K562 (cell line): ENCODE data around the gene ATP6V0A1. TPM values are rescaled to one million over a fixed set of nuclear protein-coding genes. Genes with fewer than 3 reads are reported as not detected.

ENCODE experiments used
- ATAC-seq: fragments of 200-7000 bp; cut with Tn5 transposase; 3 replicates; pipeline ENCODE4 v1.9.1; 2020; ENCODE audit warnings: moderate library complexity
- BruUV-seq: library from RNA; stranded (reverse); fragments of 400-500 nt; replicated peaks from 2 replicates; lab custom pipeline; 2021; lab: Mats Ljungman, UMichigan
- CTCF ChIA-PET: fragments of 300-600 bp; formaldehyde crosslinking; extraction: SDS; loops from one replicate; lab custom pipeline; 2021; ENCODE audit warnings: low intra/inter-chr PET ratio; lab: Yijun Ruan, JAX
- POLR2A ChIA-PET: fragments of 300-600, 350-650 bp; sonication (Branson Sonifier 250); formaldehyde crosslinking; extraction: SDS; loops from one replicate; lab custom pipeline; 2021; ENCODE audit warnings: antibody characterized with exemption, inconsistent platforms; lab: Yijun Ruan, JAX
- DNase-seq, 4 experiments: peaks; one replicate each; pipeline versions ENCODE4 v3.0.0 to v3.0.0-alpha.2; 2011 to 2018; ENCODE audit warnings: low spot score in 3 of 4, mixed read lengths in 3 of 4; ENCODE audit errors: extremely low read depth in 1 of 4
- FAIRE-seq: peaks from 2 replicates; lab custom pipeline; 2011; peaks lifted over from hg19 to GRCh38; lab: Jason Lieb, UNC
- H2AFZ ChIP-seq: 2 replicates; pipeline ENCODE4 v1.6.0; 2011; ENCODE audit warnings: low read depth, low read length, control low read depth, inconsistent platforms
- H3K27ac ChIP-seq: fragments of 200-600 bp; 3 replicates; pipeline ENCODE4 v1.8.0; 2011; ENCODE audit warnings: low read depth, mild to moderate bottlenecking, control low read depth, inconsistent platforms, low read length, moderate library complexity, mixed read lengths; ENCODE audit errors: extremely low read depth
- H3K27me3 ChIP-seq, 2 experiments: fragments of 300-600 bp in 1 of 2; 2 replicates in 1 of 2; 3 replicates in 1 of 2; pipeline versions ENCODE4 v1.6.0 to v1.8.0; 2011; ENCODE audit warnings: inconsistent platforms in 2 of 2, low read length in 2 of 2, mild to moderate bottlenecking in 1 of 2, mixed read lengths in 1 of 2, moderate library complexity in 1 of 2; ENCODE audit not compliant: control insufficient read depth in 2 of 2, insufficient read depth in 2 of 2
- H3K36me3 ChIP-seq: fragments of 300-600 bp; 3 replicates; pipeline ENCODE4 v1.8.0; 2011; ENCODE audit warnings: mild to moderate bottlenecking, low read length, inconsistent platforms; ENCODE audit not compliant: control insufficient read depth, insufficient read depth
- H3K4me1 ChIP-seq, 2 experiments: fragments of 200-600 bp in 1 of 2; replicated peaks in 1 of 2; 2 replicates in 1 of 2; 3 replicates in 1 of 2; pipeline versions ENCODE4 v1.5.1 to v1.8.0; 2011; ENCODE audit warnings: inconsistent platforms in 2 of 2, low read length in 2 of 2, mild to moderate bottlenecking in 1 of 2, mixed read lengths in 1 of 2, moderate library complexity in 1 of 2; ENCODE audit not compliant: control insufficient read depth in 2 of 2, insufficient read depth in 2 of 2
- H3K4me2 ChIP-seq: 2 replicates; pipeline ENCODE4 v1.6.1; 2011; ENCODE audit warnings: low read length, control low read depth, inconsistent platforms, mixed read lengths; ENCODE audit not compliant: insufficient read depth
- H3K4me3 ChIP-seq: fragments of 200-600 bp; sonication (generic), shearing (Covaris generic); 2 replicates; pipeline ENCODE4 v1.5.1; 2016; ENCODE audit warnings: control low read depth, inconsistent platforms
- H3K79me2 ChIP-seq: fragments of 200-600 bp; 3 replicates; pipeline ENCODE4 v1.8.0; 2011; ENCODE audit warnings: low read length, inconsistent platforms; ENCODE audit not compliant: control insufficient read depth, insufficient read depth
- H3K9ac ChIP-seq, 2 experiments: 2 replicates each; pipeline versions ENCODE4 v1.6.0 to v1.6.1; 2011; ENCODE audit warnings: low read depth in 2 of 2, low read length in 2 of 2, control low read depth in 1 of 2, inconsistent platforms in 1 of 2, mild to moderate bottlenecking in 1 of 2, mixed read lengths in 1 of 2; ENCODE audit not compliant: insufficient read depth in 1 of 2
- H3K9me1 ChIP-seq: one replicate; pipeline ENCODE4 v1.6.0; 2011; ENCODE audit warnings: inconsistent platforms, mild to moderate bottlenecking, low read length, moderate library complexity; ENCODE audit not compliant: control insufficient read depth, insufficient read depth
- H3K9me3 ChIP-seq: replicated peaks from 2 replicates; pipeline ENCODE4 v1.5.1; 2011; ENCODE audit warnings: low read depth, low read length, inconsistent platforms; ENCODE audit not compliant: control insufficient read depth, insufficient read depth
- H4K20me1 ChIP-seq: replicated peaks from 2 replicates; pipeline ENCODE4 v1.6.1; 2011; ENCODE audit warnings: low read length, inconsistent platforms, mixed read lengths; ENCODE audit not compliant: control insufficient read depth, insufficient read depth
- ELF1 ChIP-seq: fragments of 200-800 bp; sonication (Bioruptor generic); IDR thresholded peaks from 2 replicates; pipeline ENCODE4 v1.6.1; 2016; ENCODE audit warnings: missing genetic modification characterization, missing compliant biosample characterization
- ESRRA ChIP-seq: fragments of 450-650 bp; IDR thresholded peaks from 2 replicates; pipeline ENCODE4 v1.6.1; 2014; ENCODE audit warnings: low read depth, mild to moderate bottlenecking, moderate library complexity, borderline replicate concordance
- FOXA3 ChIP-seq, 2 experiments: fragments of 450-650 bp in 1 of 2; sonication (generic) in 1 of 2; formaldehyde crosslinking; IDR thresholded peaks in 1 of 2; conservative IDR thresholded peaks in 1 of 2; 2 replicates each; pipeline versions ENCODE4 v1.4.0 to v1.8.0; 2020 to 2022; ENCODE audit warnings: mild to moderate bottlenecking in 2 of 2, missing genetic modification reagents in 1 of 2
- MYC ChIP-seq, 2 experiments: fragments of 250-450 bp in 1 of 2; sonication (Bioruptor Pico) in 1 of 2; IDR thresholded peaks; 2 replicates each; pipeline versions ENCODE4 v1.5.1 to v1.6.1; 2012 to 2021; ENCODE audit warnings: low read depth in 2 of 2, borderline replicate concordance in 1 of 2, improper control_type of control experiment in 1 of 2, low read length in 1 of 2, mild to moderate bottlenecking in 1 of 2, moderate library complexity in 1 of 2
- NEUROD1 ChIP-seq: fragments of 150-350 bp; IDR thresholded peaks from 2 replicates; pipeline ENCODE4 v1.6.1; 2014; ENCODE audit warnings: borderline replicate concordance, low read length, low read depth; ENCODE audit not compliant: partially characterized antibody
- SOX6 ChIP-seq: fragments of 450-650 bp; IDR thresholded peaks from 2 replicates; pipeline ENCODE4 v1.6.1; 2014; ENCODE audit warnings: mild to moderate bottlenecking
- WGBS: fragments of 100-300 bp; shearing (Covaris generic); methylation state at CpG from one replicate; pipeline ENCODE4 v1.1.6; 2016; ENCODE audit warnings: low coverage, mixed read lengths; ENCODE audit not compliant: insufficient coverage; ENCODE audit errors: missing lambda C conversion rate; 5-methylcytosine and 5-hydroxymethylcytosine counted together
- in situ Hi-C: fragments of 300-500 bp; cut with MboI; formaldehyde crosslinking; loops from 4 replicates; pipeline ENCODE4 v1.15.0; 2018; ENCODE audit warnings: inconsistent platforms, mixed read lengths
- intact Hi-C: fragments of 100-400 bp; cut with micrococcal nuclease; formaldehyde crosslinking; loops from 2 replicates; pipeline ENCODE4 v1.14.2; 2022
- polyA plus RNA-seq, 8 experiments: library from polyadenylated mRNA; depleted of rRNA in 4 of 8; stranded (reverse) in 5 of 8; unstranded in 3 of 8; fragments of >200 nt; fragmentation: Nextera tagmentation in 2 of 8; fragmentation: Illumina TruSeq in 1 of 8; extraction: Ambion mirVana in 2 of 8; extraction: Trizol in 1 of 8; gene quantifications; 2 replicates each; pipeline versions ENCODE4 v1.2.1 to v1.2.3, GENCODE V29; 2011 to 2014; ENCODE audit warnings: inconsistent platforms in 1 of 8, missing spikeins in 1 of 8
- total RNA-seq, 7 experiments: library from RNA; depleted of rRNA in 6 of 7; stranded (reverse); fragments of >200 nt in 6 of 7; fragmentation: Illumina TruSeq in 2 of 7; extraction: Trizol in 2 of 7; gene quantifications; 2 replicates each; pipeline versions ENCODE4 v1.2.1 to v1.2.3, GENCODE V29; 2011 to 2021; ENCODE audit warnings: low replicate concordance in 1 of 7
- TF ChIP-seq, protein P1 (sequence below): sonication (generic); formaldehyde crosslinking; IDR thresholded peaks from 2 replicates; pipeline ENCODE4 v1.4.0; 2020; ENCODE audit warnings: mild to moderate bottlenecking, missing genetic modification reagents
- TF ChIP-seq, protein P2 (sequence below), 3 experiments: fragments of 200-800 bp in 1 of 3; sonication (Bioruptor generic) in 1 of 3; sonication (generic) in 1 of 3; formaldehyde crosslinking in 1 of 3; IDR thresholded peaks; 2 replicates each; pipeline versions ENCODE4 v1.6.1 to v1.8.0; 2016 to 2022; ENCODE audit warnings: mild to moderate bottlenecking in 2 of 3, missing compliant biosample characterization in 2 of 3, missing genetic modification characterization in 2 of 3, missing genetic modification reagents in 1 of 3
- TF ChIP-seq, protein P3 (sequence below), 2 experiments: fragments of 450-650 bp; IDR thresholded peaks; 2 replicates each; pipeline ENCODE4 v1.6.1; 2016

The ATP6V0A1 gene
- total and polyA plus RNA-seq, 9 of the 15 experiments (the other 6 are each of a cell fraction or from before 2014, with no cell fraction given), result 11.8 to 158 (median 75.5) TPM

DNA sequence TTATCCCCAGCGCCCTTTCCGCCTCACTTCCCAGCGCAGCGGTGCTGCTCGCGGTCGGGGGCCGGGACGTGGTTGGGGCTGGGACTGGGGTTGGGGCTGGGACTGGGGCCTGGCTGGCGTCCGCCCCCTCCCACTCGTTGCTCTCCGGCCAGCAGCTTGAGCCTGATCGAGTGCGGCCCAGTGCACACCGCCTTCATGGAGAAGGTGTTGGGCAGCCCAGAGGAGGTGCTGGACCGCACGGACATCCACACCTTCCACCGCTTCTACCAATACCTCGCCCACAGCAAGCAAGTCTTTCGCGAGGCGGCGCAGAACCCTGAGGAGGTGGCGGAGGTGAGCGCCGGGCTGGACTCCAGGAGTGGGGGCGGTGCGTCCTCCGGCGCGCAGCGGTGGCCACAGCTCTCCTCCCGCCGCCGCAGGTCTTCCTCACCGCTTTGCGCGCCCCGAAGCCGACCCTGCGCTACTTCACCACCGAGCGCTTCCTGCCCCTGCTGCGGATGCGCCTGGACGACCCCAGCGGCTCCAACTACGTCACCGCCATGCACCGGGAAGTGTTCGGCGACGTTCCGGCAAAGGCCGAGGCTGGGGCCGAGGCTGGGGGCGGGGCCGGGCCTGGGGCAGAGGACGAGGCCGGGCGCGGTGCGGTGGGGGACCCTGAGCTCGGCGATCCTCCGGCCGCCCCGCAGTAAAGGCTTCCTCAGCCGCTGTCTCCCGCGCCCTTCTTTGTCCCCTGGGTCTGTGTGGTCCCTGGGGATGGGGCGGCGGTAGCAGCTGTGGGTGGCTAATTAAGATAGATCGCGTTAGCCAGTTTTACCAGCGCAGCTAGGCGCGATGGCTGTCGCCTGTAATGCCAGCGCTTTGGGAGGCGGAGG, 95.8 kb downstream of the ATP6V0A1 start:
- Histone ChIP-seq H3K4me2 (peak overlapping the region; percentile 96), H3K9me1 (no peaks in the 10 kb centered on the region), H3K9me3 (no peaks in the 10 kb centered on the region), H2AFZ (peak overlapping the region; percentile 85), H4K20me1 (no peaks in the 10 kb centered on the region), H3K27ac (peak overlapping the region; percentile 91), H3K4me1 (peaks cover 18 to 45% of the 10 kb centered on the region in 2 experiments; a peak in 4 of 5 replicates), H3K9ac (peak overlapping the region; percentile 66 to 100), H3K36me3 (peaks cover 4% of the 10 kb centered on the region; the same call in 1 of the 3 replicates), H3K27me3 (no peaks in the 10 kb centered on the region), H3K4me3 (peak overlapping the region; percentile 87), H3K79me2 (peaks cover 26% of the 10 kb centered on the region)
- BruUV-seq, result TSS peak; percentile 79
- in situ Hi-C loops (no loop called here), intact Hi-C loops (no loop called here)
- POLR2A ChIA-PET, result interaction anchor here (0.6 to 1.3 kb wide), 6 partner anchors 17 to 371 kb away, joined by 3 to 4 read pairs (median 3); no protein-coding TSS in a partner anchor
- under 1% methylated on average over 66 of the region's 82 CpGs for WGBS
- DNase-seq (peak; percentile 77 to 90 (median 82)), FAIRE-seq (no peak), ATAC-seq (peak; percentile 85)
- CTCF ChIA-PET, result no interaction called here
- peak; percentile 47 for TF ChIP-seq NEUROD1
- TF ChIP-seq, protein P1, sequence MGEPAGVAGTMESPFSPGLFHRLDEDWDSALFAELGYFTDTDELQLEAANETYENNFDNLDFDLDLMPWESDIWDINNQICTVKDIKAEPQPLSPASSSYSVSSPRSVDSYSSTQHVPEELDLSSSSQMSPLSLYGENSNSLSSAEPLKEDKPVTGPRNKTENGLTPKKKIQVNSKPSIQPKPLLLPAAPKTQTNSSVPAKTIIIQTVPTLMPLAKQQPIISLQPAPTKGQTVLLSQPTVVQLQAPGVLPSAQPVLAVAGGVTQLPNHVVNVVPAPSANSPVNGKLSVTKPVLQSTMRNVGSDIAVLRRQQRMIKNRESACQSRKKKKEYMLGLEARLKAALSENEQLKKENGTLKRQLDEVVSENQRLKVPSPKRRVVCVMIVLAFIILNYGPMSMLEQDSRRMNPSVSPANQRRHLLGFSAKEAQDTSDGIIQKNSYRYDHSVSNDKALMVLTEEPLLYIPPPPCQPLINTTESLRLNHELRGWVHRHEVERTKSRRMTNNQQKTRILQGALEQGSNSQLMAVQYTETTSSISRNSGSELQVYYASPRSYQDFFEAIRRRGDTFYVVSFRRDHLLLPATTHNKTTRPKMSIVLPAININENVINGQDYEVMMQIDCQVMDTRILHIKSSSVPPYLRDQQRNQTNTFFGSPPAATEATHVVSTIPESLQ (CRISPR knock-in tag), result 0 out of 2 replicates have a peak, but pooled peaks have one; percentile 71
- peak; percentile 44 for TF ChIP-seq ESRRA
- TF ChIP-seq, protein P2, sequence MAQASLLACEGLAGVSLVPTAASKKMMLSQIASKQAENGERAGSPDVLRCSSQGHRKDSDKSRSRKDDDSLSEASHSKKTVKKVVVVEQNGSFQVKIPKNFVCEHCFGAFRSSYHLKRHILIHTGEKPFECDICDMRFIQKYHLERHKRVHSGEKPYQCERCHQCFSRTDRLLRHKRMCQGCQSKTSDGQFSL (CRISPR knock-in tag; IDR thresholded peaks at IDR 0.05), result 0 out of 2 replicates have a peak, but pooled peaks have one; percentile 27
- TF ChIP-seq, protein P2 (tag; IDR thresholded peaks at IDR 0.05), result no peak
- TF ChIP-seq SOX6, result no peak
- TF ChIP-seq, protein P3, sequence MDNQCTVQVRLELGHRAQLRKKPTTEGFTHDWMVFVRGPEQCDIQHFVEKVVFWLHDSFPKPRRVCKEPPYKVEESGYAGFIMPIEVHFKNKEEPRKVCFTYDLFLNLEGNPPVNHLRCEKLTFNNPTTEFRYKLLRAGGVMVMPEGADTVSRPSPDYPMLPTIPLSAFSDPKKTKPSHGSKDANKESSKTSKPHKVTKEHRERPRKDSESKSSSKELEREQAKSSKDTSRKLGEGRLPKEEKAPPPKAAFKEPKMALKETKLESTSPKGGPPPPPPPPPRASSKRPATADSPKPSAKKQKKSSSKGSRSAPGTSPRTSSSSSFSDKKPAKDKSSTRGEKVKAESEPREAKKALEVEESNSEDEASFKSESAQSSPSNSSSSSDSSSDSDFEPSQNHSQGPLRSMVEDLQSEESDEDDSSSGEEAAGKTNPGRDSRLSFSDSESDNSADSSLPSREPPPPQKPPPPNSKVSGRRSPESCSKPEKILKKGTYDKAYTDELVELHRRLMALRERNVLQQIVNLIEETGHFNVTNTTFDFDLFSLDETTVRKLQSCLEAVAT (IDR thresholded peaks at IDR 0.05), result 0 out of 4 replicates have a peak, but pooled peaks of 1 of the 2 experiments have one; percentile 47
- TF ChIP-seq ELF1 (tag), result peak; percentile 72
- TF ChIP-seq MYC (IDR thresholded peaks at IDR 0.05; ENCODE audit: low read depth, low read length), result peak; percentile 32; the same call in 1 of the 2 replicates
- TF ChIP-seq MYC (CRISPR knock-in tag; IDR thresholded peaks at IDR 0.05; ENCODE audit: borderline replicate concordance, low read depth), result 0 out of 2 replicates have a peak, but pooled peaks have one; percentile 55
- TF ChIP-seq FOXA3 (CRISPR knock-in tag; conservative IDR thresholded peaks at IDR 0.05 in 1 of 2, IDR thresholded peaks at IDR 0.05 in 1 of 2), result peak in 1 of 2 experiments; percentile 25; a peak in 1 of 4 replicates
